SH-SY5Y (cell line): ENCODE data around the gene UGT1A10.

Experiments used
- GATA2 ChIP-seq: IDR thresholded peaks from 2 replicates; pipeline ENCODE4 v1.6.1; 2011; ENCODE audit warnings: mild to moderate bottlenecking, low read depth, low read length
- GATA3 ChIP-seq: IDR thresholded peaks from 2 replicates; pipeline ENCODE4 v1.6.1; 2011; ENCODE audit warnings: low read depth, mild to moderate bottlenecking, low read length, moderate library complexity

DNA sequence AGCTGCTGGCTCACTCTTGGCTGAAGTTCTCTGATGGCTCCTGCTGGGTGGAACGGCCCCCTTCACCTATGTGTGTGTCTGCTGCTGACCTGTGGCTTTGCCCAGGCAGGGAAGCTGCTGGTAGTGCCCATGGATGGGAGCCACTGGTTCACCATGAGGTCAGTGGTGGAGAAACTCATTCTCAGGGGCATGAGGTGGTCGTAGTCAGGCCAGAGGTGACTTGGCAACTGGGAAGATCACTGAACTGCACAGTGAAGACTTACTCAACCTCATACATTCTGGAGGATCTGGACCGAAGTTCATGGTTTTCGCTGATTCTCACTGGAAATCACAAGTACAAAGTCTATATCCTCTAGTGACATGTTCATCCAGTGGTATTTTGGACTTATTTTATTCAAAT lies 32.7 kb upstream of the UGT1A10 start:
- TF ChIP-seq GATA3 (no peak), GATA2 (no peak)
